OCI-LY1 (cell line): ENCODE measurements around the gene WFDC9.

ENCODE experiments used
- CTCF ChIP-seq: fragments of 200-600 bp; sonication (generic), shearing (Covaris generic); IDR thresholded peaks from 2 replicates; pipeline ENCODE4 v1.5.1; 2017; ENCODE audit warnings: mild to moderate bottlenecking, antibody characterized with exemption, low read length, moderate library complexity, mixed read lengths
- EZH2 ChIP-seq: fragments of 200-600 bp; sonication (generic), shearing (Covaris generic); IDR thresholded peaks from 2 replicates; pipeline ENCODE4 v1.8.0; 2017; ENCODE audit warnings: borderline replicate concordance, mixed run types, mild to moderate bottlenecking, antibody characterized with exemption, low read length, moderate library complexity, mixed read lengths

- TF ChIP-seq CTCF (no peak), EZH2 (no peak)
These were observed 41.4 kb downstream of the WFDC9 start for GRCh38 chr20:45589725-45590124.
